ENCODE results near the gene AOC2. TPM values are rescaled to one million over a fixed set of nuclear protein-coding genes. Genes with fewer than 3 reads are reported as not detected.
A peak's percentile ranks its signal among the peaks of the same experiment; 100 is the strongest.

Gene AOC2
- total and polyA plus RNA-seq, 10 of the 15 experiments (the other 5 are each of a cell fraction or from before 2014, with no cell fraction given), result 0.08 to 1.9 (median 0.62) TPM

DNA sequence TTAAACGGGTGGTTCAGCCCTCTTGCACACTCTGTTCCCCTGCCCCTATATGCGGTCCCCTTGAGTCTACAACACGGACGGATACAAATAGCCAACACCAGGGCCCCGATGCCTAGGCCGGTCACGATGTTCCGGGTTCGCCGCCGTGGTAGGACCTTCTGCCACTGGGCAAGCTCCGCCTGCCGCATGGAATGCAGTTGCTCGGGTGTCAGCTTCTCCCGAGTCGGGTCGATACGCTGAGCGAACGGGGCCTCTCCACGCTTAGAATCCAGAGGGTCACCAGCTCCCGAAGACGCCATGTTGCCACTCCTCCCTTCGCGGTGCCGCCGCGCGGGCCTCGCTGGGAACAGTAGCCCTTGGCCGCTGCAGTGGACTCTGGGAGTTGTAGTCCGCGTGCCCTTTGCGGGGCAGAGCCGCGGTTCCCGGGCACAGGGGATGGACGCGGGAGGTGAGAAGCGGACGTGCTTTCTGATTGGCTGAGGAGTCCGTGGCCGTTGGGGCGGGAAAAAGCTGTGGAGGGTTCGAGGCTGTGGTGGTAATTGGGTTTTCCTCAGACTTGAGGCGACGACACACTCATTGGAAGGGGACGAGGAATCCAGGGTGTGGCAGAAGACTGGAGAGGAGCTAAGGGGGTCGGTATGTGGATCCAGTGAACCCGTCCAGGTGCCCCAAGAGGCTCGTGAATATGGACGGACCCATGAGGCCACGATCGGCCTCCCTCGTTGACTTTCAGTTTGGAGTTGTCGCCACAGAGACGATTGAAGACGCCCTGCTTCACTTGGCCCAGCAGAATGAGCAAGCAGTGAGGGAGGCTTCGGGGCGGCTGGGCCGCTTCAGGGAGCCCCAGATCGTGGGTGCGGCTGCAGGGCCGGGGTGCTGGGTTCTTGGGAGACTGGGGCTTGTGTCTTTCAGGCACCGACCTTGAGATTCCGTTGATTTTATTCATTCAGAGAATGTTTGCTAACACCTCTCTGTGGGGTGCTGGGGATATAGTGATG, 45.7 kb upstream of the AOC2 start, which contains the start of the genes CNTD1 and COA3 (continued):
- peak; percentile 91 for TF ChIP-seq IKZF1 (conservative IDR thresholded peaks at IDR 0.05)
- TF ChIP-seq EP300 (IDR thresholded peaks at IDR 0.05; ENCODE audit: borderline replicate concordance in 1 of 2, control insufficient read depth in 1 of 2, low read depth in 2 of 2, low read length in 2 of 2), result no peak
- TF ChIP-seq, protein P1, sequence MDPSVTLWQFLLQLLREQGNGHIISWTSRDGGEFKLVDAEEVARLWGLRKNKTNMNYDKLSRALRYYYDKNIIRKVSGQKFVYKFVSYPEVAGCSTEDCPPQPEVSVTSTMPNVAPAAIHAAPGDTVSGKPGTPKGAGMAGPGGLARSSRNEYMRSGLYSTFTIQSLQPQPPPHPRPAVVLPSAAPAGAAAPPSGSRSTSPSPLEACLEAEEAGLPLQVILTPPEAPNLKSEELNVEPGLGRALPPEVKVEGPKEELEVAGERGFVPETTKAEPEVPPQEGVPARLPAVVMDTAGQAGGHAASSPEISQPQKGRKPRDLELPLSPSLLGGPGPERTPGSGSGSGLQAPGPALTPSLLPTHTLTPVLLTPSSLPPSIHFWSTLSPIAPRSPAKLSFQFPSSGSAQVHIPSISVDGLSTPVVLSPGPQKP (IDR thresholded peaks at IDR 0.05; ENCODE audit: low read depth, low read length), result no peak
- TF ChIP-seq GATAD2B (conservative IDR thresholded peaks at IDR 0.05; ENCODE audit: low read depth), result no peak
- TF ChIP-seq NFXL1 (IDR thresholded peaks at IDR 0.05; ENCODE audit: borderline replicate concordance), result no peak
- no peak for TF ChIP-seq BMI1 (IDR thresholded peaks at IDR 0.05; ENCODE audit: borderline replicate concordance)
- no peak for TF ChIP-seq HDAC2 (IDR thresholded peaks at IDR 0.05)
- TF ChIP-seq TCF3 (IDR thresholded peaks at IDR 0.05; ENCODE audit: borderline replicate concordance, insufficient read depth, low read depth, low read length), result no peak
- TF ChIP-seq, protein P2, sequence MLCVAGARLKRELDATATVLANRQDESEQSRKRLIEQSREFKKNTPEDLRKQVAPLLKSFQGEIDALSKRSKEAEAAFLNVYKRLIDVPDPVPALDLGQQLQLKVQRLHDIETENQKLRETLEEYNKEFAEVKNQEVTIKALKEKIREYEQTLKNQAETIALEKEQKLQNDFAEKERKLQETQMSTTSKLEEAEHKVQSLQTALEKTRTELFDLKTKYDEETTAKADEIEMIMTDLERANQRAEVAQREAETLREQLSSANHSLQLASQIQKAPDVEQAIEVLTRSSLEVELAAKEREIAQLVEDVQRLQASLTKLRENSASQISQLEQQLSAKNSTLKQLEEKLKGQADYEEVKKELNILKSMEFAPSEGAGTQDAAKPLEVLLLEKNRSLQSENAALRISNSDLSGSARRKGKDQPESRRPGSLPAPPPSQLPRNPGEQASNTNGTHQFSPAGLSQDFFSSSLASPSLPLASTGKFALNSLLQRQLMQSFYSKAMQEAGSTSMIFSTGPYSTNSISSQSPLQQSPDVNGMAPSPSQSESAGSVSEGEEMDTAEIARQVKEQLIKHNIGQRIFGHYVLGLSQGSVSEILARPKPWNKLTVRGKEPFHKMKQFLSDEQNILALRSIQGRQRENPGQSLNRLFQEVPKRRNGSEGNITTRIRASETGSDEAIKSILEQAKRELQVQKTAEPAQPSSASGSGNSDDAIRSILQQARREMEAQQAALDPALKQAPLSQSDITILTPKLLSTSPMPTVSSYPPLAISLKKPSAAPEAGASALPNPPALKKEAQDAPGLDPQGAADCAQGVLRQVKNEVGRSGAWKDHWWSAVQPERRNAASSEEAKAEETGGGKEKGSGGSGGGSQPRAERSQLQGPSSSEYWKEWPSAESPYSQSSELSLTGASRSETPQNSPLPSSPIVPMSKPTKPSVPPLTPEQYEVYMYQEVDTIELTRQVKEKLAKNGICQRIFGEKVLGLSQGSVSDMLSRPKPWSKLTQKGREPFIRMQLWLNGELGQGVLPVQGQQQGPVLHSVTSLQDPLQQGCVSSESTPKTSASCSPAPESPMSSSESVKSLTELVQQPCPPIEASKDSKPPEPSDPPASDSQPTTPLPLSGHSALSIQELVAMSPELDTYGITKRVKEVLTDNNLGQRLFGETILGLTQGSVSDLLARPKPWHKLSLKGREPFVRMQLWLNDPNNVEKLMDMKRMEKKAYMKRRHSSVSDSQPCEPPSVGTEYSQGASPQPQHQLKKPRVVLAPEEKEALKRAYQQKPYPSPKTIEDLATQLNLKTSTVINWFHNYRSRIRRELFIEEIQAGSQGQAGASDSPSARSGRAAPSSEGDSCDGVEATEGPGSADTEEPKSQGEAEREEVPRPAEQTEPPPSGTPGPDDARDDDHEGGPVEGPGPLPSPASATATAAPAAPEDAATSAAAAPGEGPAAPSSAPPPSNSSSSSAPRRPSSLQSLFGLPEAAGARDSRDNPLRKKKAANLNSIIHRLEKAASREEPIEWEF (IDR thresholded peaks at IDR 0.05; ENCODE audit: insufficient replicate concordance, low read depth, low read length), result no peak
- TF ChIP-seq CBFB (IDR thresholded peaks at IDR 0.05; ENCODE audit: low read depth), result peak; percentile 60; the same call in 1 of the 2 replicates
- TF ChIP-seq BCL11A (IDR thresholded peaks at IDR 0.05; ENCODE audit: low read depth, low read length), result no peak
- TF ChIP-seq KAT2A (conservative IDR thresholded peaks at IDR 0.05; ENCODE audit: control insufficient read depth, low read depth, low read length), result no peak
- no peak for TF ChIP-seq NFYA (IDR thresholded peaks at IDR 0.05; ENCODE audit: borderline replicate concordance, low read depth, low read length)
- TF ChIP-seq CEBPB (IDR thresholded peaks at IDR 0.05; ENCODE audit: borderline replicate concordance in 1 of 2, low read depth in 2 of 2, low read length in 2 of 2), result no peak
- TF ChIP-seq HCFC1 (IDR thresholded peaks at IDR 0.05; ENCODE audit: low read length), result peak; percentile 93
- 0 out of 2 replicates have a peak, but pooled peaks have one; percentile 29 for TF ChIP-seq IRF4 (IDR thresholded peaks at IDR 0.05; ENCODE audit: low read depth, low read length)
- peak in 1 of 2 experiments; percentile 44; a peak in 1 of 4 replicates for TF ChIP-seq BHLHE40 (IDR thresholded peaks at IDR 0.05; ENCODE audit: borderline replicate concordance in 1 of 2, low read depth in 2 of 2, low read length in 1 of 2)
- TF ChIP-seq, protein P3, sequence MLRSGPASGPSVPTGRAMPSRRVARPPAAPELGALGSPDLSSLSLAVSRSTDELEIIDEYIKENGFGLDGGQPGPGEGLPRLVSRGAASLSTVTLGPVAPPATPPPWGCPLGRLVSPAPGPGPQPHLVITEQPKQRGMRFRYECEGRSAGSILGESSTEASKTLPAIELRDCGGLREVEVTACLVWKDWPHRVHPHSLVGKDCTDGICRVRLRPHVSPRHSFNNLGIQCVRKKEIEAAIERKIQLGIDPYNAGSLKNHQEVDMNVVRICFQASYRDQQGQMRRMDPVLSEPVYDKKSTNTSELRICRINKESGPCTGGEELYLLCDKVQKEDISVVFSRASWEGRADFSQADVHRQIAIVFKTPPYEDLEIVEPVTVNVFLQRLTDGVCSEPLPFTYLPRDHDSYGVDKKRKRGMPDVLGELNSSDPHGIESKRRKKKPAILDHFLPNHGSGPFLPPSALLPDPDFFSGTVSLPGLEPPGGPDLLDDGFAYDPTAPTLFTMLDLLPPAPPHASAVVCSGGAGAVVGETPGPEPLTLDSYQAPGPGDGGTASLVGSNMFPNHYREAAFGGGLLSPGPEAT (IDR thresholded peaks at IDR 0.05; ENCODE audit: low read depth), result peak; percentile 77; the same call in 1 of the 2 replicates

Measured in GM12878 (cell line).